ENCODE measurements around the gene TTC3.

TTC3 gene

GRCh38 chr21:37241426-37241825 lies 168.4 kb downstream of the TTC3 start:
- WGBS, 2 experiments, result 84 to 90% methylated on average over 7 of the region's 7 CpGs
- Histone ChIP-seq H3K9me3 (ENCODE audit: control insufficient read depth, low read length) (no peaks in the 10 kb centered on the region), H3K27me3 (ENCODE audit: control insufficient read depth, insufficient read depth, low read length, poor library complexity, severe bottlenecking) (no peaks in the 10 kb centered on the region), H3K27ac (ENCODE audit: insufficient read depth, low read depth, low read length, poor library complexity, severe bottlenecking) (no peak overlapping the region), H3K4me3 (ENCODE audit: insufficient read depth, low read depth, low read length) (no peak overlapping the region), H3K4me1 (ENCODE audit: control insufficient read depth, insufficient read depth, low read length) (peaks cover 7% of the 10 kb centered on the region), H3K36me3 (ENCODE audit: control insufficient read depth, insufficient read depth, low read length) (peaks cover 6% of the 10 kb centered on the region)

- no peaks in the 10 kb centered on the region for H3K27me3 ChIP-seq (ENCODE audit: control insufficient read depth, insufficient read depth, low read length, poor library complexity, severe bottlenecking)
Observed at GRCh38 chr21:37243961-37244360, 170.9 kb downstream of the TTC3 start.

GRCh38 chr21:37244501-37245095 lies 171.5 kb downstream of the TTC3 start:
- no peak overlapping the region for H3K27ac ChIP-seq (ENCODE audit: insufficient read depth, low read depth, low read length, poor library complexity, severe bottlenecking)
- no peaks in the 10 kb centered on the region for H3K36me3 ChIP-seq (ENCODE audit: control insufficient read depth, insufficient read depth, low read length)
- 71 to 76% methylated on average over 12 of the region's 12 CpGs for WGBS, 2 experiments
- no peaks in the 10 kb centered on the region for H3K27me3 ChIP-seq (ENCODE audit: control insufficient read depth, insufficient read depth, low read length, poor library complexity, severe bottlenecking)
- no peaks in the 10 kb centered on the region for H3K9me3 ChIP-seq (ENCODE audit: control insufficient read depth, low read length)
- peaks cover 7% of the 10 kb centered on the region for H3K4me1 ChIP-seq (ENCODE audit: control insufficient read depth, insufficient read depth, low read length)
- no peak overlapping the region for H3K4me3 ChIP-seq (ENCODE audit: insufficient read depth, low read depth, low read length)

More at GRCh38 chr21:37243961-37244360, 170.9 kb downstream of the TTC3 start:
- peaks cover under 1% of the 10 kb centered on the region for H3K36me3 ChIP-seq (ENCODE audit: control insufficient read depth, insufficient read depth, low read length)
- peaks cover 7% of the 10 kb centered on the region for H3K4me1 ChIP-seq (ENCODE audit: control insufficient read depth, insufficient read depth, low read length)
- no peaks in the 10 kb centered on the region for H3K9me3 ChIP-seq (ENCODE audit: control insufficient read depth, low read length)
- no peak overlapping the region for H3K4me3 ChIP-seq (ENCODE audit: insufficient read depth, low read depth, low read length)
- no peak overlapping the region for H3K27ac ChIP-seq (ENCODE audit: insufficient read depth, low read depth, low read length, poor library complexity, severe bottlenecking)
- 93 to 97% methylated on average over 6 of the region's 6 CpGs for WGBS, 2 experiments

GRCh38 chr21:37245151-37245550 lies 172.1 kb downstream of the TTC3 start:
- Histone ChIP-seq H3K36me3 (ENCODE audit: control insufficient read depth, insufficient read depth, low read length) (no peaks in the 10 kb centered on the region), H3K27ac (ENCODE audit: insufficient read depth, low read depth, low read length, poor library complexity, severe bottlenecking) (no peak overlapping the region), H3K4me1 (ENCODE audit: control insufficient read depth, insufficient read depth, low read length) (peaks cover 7% of the 10 kb centered on the region), H3K4me3 (ENCODE audit: insufficient read depth, low read depth, low read length) (no peak overlapping the region), H3K27me3 (ENCODE audit: control insufficient read depth, insufficient read depth, low read length, poor library complexity, severe bottlenecking) (no peaks in the 10 kb centered on the region), H3K9me3 (ENCODE audit: control insufficient read depth, low read length) (no peaks in the 10 kb centered on the region)
- WGBS, 2 experiments, result 68 to 71% methylated on average over 8 of the region's 8 CpGs

- H3K4me1 ChIP-seq (ENCODE audit: control insufficient read depth, insufficient read depth, low read length), result peaks cover 7% of the 10 kb centered on the region
- no peak overlapping the region for H3K4me3 ChIP-seq (ENCODE audit: insufficient read depth, low read depth, low read length)
- H3K27me3 ChIP-seq (ENCODE audit: control insufficient read depth, insufficient read depth, low read length, poor library complexity, severe bottlenecking), result no peaks in the 10 kb centered on the region
- H3K9me3 ChIP-seq (ENCODE audit: control insufficient read depth, low read length), result no peaks in the 10 kb centered on the region
- no peaks in the 10 kb centered on the region for H3K36me3 ChIP-seq (ENCODE audit: control insufficient read depth, insufficient read depth, low read length)
- 89 to 90% methylated on average over 1 of the region's 1 CpG for WGBS, 2 experiments
- H3K27ac ChIP-seq (ENCODE audit: insufficient read depth, low read depth, low read length, poor library complexity, severe bottlenecking), result no peak overlapping the region
Observed at GRCh38 chr21:37248298-37248697, 175.2 kb downstream of the TTC3 start.

GRCh38 chr21:37249112-37249904 lies 176.3 kb downstream of the TTC3 start:
- Histone ChIP-seq H3K27me3 (ENCODE audit: control insufficient read depth, insufficient read depth, low read length, poor library complexity, severe bottlenecking) (no peaks in the 10 kb centered on the region), H3K9me3 (ENCODE audit: control insufficient read depth, low read length) (no peaks in the 10 kb centered on the region), H3K4me3 (ENCODE audit: insufficient read depth, low read depth, low read length) (no peak overlapping the region), H3K36me3 (ENCODE audit: control insufficient read depth, insufficient read depth, low read length) (no peaks in the 10 kb centered on the region), H3K27ac (ENCODE audit: insufficient read depth, low read depth, low read length, poor library complexity, severe bottlenecking) (no peak overlapping the region), H3K4me1 (ENCODE audit: control insufficient read depth, insufficient read depth, low read length) (peaks cover 7% of the 10 kb centered on the region)
- WGBS, 2 experiments, result 86 to 100% methylated on average over 1 to 2 of the region's 3 CpGs

GRCh38 chr21:37251294-37251634 lies 178.2 kb downstream of the TTC3 start:
- Histone ChIP-seq H3K36me3 (ENCODE audit: control insufficient read depth, insufficient read depth, low read length) (no peaks in the 10 kb centered on the region), H3K4me3 (ENCODE audit: insufficient read depth, low read depth, low read length) (no peak overlapping the region), H3K27me3 (ENCODE audit: control insufficient read depth, insufficient read depth, low read length, poor library complexity, severe bottlenecking) (no peaks in the 10 kb centered on the region), H3K27ac (ENCODE audit: insufficient read depth, low read depth, low read length, poor library complexity, severe bottlenecking) (no peak overlapping the region), H3K9me3 (ENCODE audit: control insufficient read depth, low read length) (no peaks in the 10 kb centered on the region), H3K4me1 (ENCODE audit: control insufficient read depth, insufficient read depth, low read length) (no peaks in the 10 kb centered on the region)
- WGBS, 2 experiments, result 100% methylated on average over 2 of the region's 2 CpGs; no CpG with 5 or more reads in 1 of the 2 experiments

All from ectodermal cell (in vitro differentiated cells).